ENCODE measurements around the gene ALG5.

DNA sequence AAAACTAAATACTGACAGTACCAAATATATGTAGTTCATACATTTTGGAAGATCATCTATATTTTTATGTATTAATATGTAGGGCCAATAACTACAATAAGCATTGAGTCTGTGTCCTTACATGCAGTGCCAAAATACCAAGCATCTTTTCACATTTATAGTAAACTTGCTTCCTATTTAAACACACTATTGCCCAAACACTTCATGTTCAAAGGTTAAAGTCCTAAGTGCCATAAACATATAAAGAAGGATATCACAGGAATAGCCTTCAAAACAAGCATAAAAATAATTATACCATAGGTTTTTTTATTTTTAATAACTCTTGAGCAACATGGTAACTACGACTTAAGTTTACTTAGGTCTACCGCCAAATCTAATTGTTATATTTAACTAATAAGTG is 28.5 kb upstream of the ALG5 start:
- TF ChIP-seq RAD21 (IDR thresholded peaks at IDR 0.05; ENCODE audit: low read depth): no peak
- no peak for TF ChIP-seq POLR2AphosphoS5 (IDR thresholded peaks at IDR 0.05; ENCODE audit: low read depth, low read length)
- TF ChIP-seq POLR2A (IDR thresholded peaks at IDR 0.05; ENCODE audit: borderline replicate concordance, extremely low read depth, insufficient read depth, insufficient read length): no peak
- TF ChIP-seq EZH2 (IDR thresholded peaks at IDR 0.05): no peak
- no peak for TF ChIP-seq EGR1 (IDR thresholded peaks at IDR 0.05; ENCODE audit: low read depth)
- TF ChIP-seq, protein P1, sequence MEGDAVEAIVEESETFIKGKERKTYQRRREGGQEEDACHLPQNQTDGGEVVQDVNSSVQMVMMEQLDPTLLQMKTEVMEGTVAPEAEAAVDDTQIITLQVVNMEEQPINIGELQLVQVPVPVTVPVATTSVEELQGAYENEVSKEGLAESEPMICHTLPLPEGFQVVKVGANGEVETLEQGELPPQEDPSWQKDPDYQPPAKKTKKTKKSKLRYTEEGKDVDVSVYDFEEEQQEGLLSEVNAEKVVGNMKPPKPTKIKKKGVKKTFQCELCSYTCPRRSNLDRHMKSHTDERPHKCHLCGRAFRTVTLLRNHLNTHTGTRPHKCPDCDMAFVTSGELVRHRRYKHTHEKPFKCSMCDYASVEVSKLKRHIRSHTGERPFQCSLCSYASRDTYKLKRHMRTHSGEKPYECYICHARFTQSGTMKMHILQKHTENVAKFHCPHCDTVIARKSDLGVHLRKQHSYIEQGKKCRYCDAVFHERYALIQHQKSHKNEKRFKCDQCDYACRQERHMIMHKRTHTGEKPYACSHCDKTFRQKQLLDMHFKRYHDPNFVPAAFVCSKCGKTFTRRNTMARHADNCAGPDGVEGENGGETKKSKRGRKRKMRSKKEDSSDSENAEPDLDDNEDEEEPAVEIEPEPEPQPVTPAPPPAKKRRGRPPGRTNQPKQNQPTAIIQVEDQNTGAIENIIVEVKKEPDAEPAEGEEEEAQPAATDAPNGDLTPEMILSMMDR (IDR thresholded peaks at IDR 0.05 in 2 of 3, conservative IDR thresholded peaks at IDR 0.05 in 1 of 3; ENCODE audit: borderline replicate concordance in 1 of 3, insufficient read depth in 1 of 3, low read depth in 2 of 3, low read length in 2 of 3): no peak
- no peak for TF ChIP-seq EZH2phosphoT487 (IDR thresholded peaks at IDR 0.05; ENCODE audit: borderline replicate concordance)
- no peak for TF ChIP-seq JUND (IDR thresholded peaks at IDR 0.05)
- no peak for TF ChIP-seq FOSL1 (IDR thresholded peaks at IDR 0.05; ENCODE audit: low read depth)
- TF ChIP-seq YY1 (IDR thresholded peaks at IDR 0.05; ENCODE audit: extremely low read depth, insufficient replicate concordance, low read depth, low read length): no peak
- no peak for TF ChIP-seq ELF1 (IDR thresholded peaks at IDR 0.05; ENCODE audit: borderline replicate concordance, low read depth)
